Osteoblast (primary cell): Measurements from ENCODE around the gene CORO2A. TPM values are rescaled to one million over a fixed set of nuclear protein-coding genes. Genes with fewer than 3 reads are reported as not detected.

Experiments used
- DNase-seq: peaks from one replicate; pipeline ENCODE4 v3.0.0; 2011; ENCODE audit warnings: low spot score, mixed read lengths; ENCODE audit not compliant: insufficient read length; ENCODE audit errors: missing footprints
- H2AFZ ChIP-seq: 2 replicates; pipeline ENCODE4 v1.6.0; 2011; ENCODE audit warnings: mild to moderate bottlenecking, low read length
- H3K27ac ChIP-seq: 2 replicates; pipeline ENCODE4 v1.5.1; 2011; ENCODE audit warnings: mild to moderate bottlenecking, low read depth, low read length, moderate library complexity
- H3K27me3 ChIP-seq: 2 replicates; pipeline ENCODE4 v1.6.0; 2012; ENCODE audit warnings: mild to moderate bottlenecking, control low read depth, inconsistent platforms, low read length, moderate library complexity; ENCODE audit not compliant: insufficient read depth
- H3K36me3 ChIP-seq: 2 replicates; pipeline ENCODE4 v1.5.1; 2011; ENCODE audit warnings: mild to moderate bottlenecking, low read length, control low read depth, moderate library complexity; ENCODE audit not compliant: insufficient read depth
- H3K4me1 ChIP-seq: 2 replicates; pipeline ENCODE4 v1.5.1; 2011; ENCODE audit warnings: mild to moderate bottlenecking, low read length, control low read depth, moderate library complexity; ENCODE audit not compliant: insufficient read depth
- H3K4me2 ChIP-seq: 2 replicates; pipeline ENCODE4 v1.6.0; 2011; ENCODE audit warnings: mild to moderate bottlenecking, low read length; ENCODE audit not compliant: insufficient read depth
- H3K4me3 ChIP-seq: fragments of 200-600 bp; sonication (generic); 3 replicates; pipeline ENCODE4 v1.5.1; 2012; ENCODE audit warnings: mild to moderate bottlenecking, low read length, inconsistent platforms; ENCODE audit not compliant: insufficient read depth
- H3K79me2 ChIP-seq: 2 replicates; pipeline ENCODE4 v1.6.0; 2012; ENCODE audit warnings: mild to moderate bottlenecking, low read length, control low read depth, inconsistent platforms; ENCODE audit not compliant: insufficient read depth
- H3K9me3 ChIP-seq: 2 replicates; pipeline ENCODE4 v1.5.1; 2011; ENCODE audit warnings: low read depth, low read length, control low read depth
- H4K20me1 ChIP-seq: 2 replicates; pipeline ENCODE4 v1.6.0; 2012; ENCODE audit warnings: mild to moderate bottlenecking, low read length, control low read depth; ENCODE audit not compliant: insufficient read depth
- small RNA-seq: library from RNA; depleted of rRNA; stranded (forward); fragments of <200 nt; gene quantifications from one replicate; pipeline ENCODE3, GENCODE V24; 2012
- total RNA-seq: library from RNA; depleted of rRNA; stranded (reverse); fragments of >200 nt; gene quantifications from 2 replicates; pipeline ENCODE4 v1.2.3, GENCODE V29; 2012
- TF ChIP-seq, protein P1 (sequence below): IDR thresholded peaks from 2 replicates; pipeline ENCODE4 v1.5.1; 2011; ENCODE audit warnings: mild to moderate bottlenecking, low read depth, low read length, moderate library complexity; ENCODE audit errors: extremely low read depth

The CORO2A gene
- total RNA-seq, 1 donor: 0.72 TPM

DNA sequence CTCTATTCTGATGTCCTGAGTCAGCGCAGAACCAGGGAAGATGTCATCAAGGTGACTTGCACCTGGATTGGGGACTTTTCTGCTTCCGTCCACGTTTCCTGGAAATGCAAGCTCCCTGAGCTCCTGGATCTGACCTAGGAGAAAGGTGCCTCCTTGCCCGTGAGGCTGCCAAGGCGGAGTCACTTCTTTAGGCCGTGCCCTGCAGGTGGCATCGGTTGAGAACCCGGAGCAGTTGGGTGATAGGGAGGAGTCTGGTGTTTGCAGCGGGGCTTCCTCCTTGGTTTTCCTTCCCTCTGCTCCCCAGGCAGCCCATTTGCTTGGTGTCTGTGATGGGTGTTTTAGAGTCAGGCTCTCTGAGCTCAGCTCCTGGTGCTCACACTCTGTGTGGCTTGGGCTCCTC is 120.7 kb downstream of the CORO2A start:
- no peak for DNase-seq
- peaks cover 21% of the 10 kb centered on the region for H3K36me3 ChIP-seq
- TF ChIP-seq, protein P1, sequence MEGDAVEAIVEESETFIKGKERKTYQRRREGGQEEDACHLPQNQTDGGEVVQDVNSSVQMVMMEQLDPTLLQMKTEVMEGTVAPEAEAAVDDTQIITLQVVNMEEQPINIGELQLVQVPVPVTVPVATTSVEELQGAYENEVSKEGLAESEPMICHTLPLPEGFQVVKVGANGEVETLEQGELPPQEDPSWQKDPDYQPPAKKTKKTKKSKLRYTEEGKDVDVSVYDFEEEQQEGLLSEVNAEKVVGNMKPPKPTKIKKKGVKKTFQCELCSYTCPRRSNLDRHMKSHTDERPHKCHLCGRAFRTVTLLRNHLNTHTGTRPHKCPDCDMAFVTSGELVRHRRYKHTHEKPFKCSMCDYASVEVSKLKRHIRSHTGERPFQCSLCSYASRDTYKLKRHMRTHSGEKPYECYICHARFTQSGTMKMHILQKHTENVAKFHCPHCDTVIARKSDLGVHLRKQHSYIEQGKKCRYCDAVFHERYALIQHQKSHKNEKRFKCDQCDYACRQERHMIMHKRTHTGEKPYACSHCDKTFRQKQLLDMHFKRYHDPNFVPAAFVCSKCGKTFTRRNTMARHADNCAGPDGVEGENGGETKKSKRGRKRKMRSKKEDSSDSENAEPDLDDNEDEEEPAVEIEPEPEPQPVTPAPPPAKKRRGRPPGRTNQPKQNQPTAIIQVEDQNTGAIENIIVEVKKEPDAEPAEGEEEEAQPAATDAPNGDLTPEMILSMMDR: no peak
- H3K4me1 ChIP-seq: peaks cover 19% of the 10 kb centered on the region
- H3K4me2 ChIP-seq: no peak overlapping the region
- no peak overlapping the region for H3K27ac ChIP-seq
- no peak overlapping the region for H2AFZ ChIP-seq
- H3K4me3 ChIP-seq: no peak overlapping the region
- H3K79me2 ChIP-seq: peaks cover 60% of the 10 kb centered on the region
- peaks cover 9% of the 10 kb centered on the region for H4K20me1 ChIP-seq
- no peaks in the 10 kb centered on the region for H3K9me3 ChIP-seq
- no peaks in the 10 kb centered on the region for H3K27me3 ChIP-seq

Small RNA genes within 50 kb of the gene (small RNA-seq; reads per million reads assigned to genes)
- gene MIR6854 (not detected), gene RF00017 (not detected)

Other genes with a start within 250 kb of the CORO2A start
- 12.7 and 13.8 TPM in 2 replicates for gene ANP32B, start 209.3 kb downstream of the CORO2A start, total RNA-seq
- gene NANS, start 135.9 kb downstream of the CORO2A start, total RNA-seq: 56.1 and 56.6 TPM in 2 replicates
- gene TRIM14, start 73.4 kb downstream of the CORO2A start, total RNA-seq: 0.59 and 1.1 TPM in 2 replicates
- gene TBC1D2, start 63.0 kb upstream of the CORO2A start, total RNA-seq: 114 and 128 TPM in 2 replicates